IMR-90 (cell line): ENCODE measurements around the gene FYCO1. TPM values are rescaled to one million over a fixed set of nuclear protein-coding genes. Genes with fewer than 3 reads are reported as not detected.

Experiments
- ATAC-seq: fragments of 200-7000 bp; cut with Tn5 transposase; 2 replicates; pipeline ENCODE4 v1.9.1; 2020; ENCODE audit warnings: low read depth, mild to moderate bottlenecking, moderate library complexity
- BruUV-seq: library from RNA; stranded (reverse); fragments of 400-500 nt; replicated peaks from 2 replicates; lab custom pipeline; 2021; lab: Mats Ljungman, UMichigan
- CTCF ChIA-PET: fragments of 300-600 bp; formaldehyde crosslinking; extraction: SDS; loops from one replicate; lab custom pipeline; 2021; ENCODE audit warnings: antibody characterized with exemption; lab: Yijun Ruan, JAX
- POLR2A ChIA-PET: fragments of 300-600 bp; sonication (Branson Sonifier 250); formaldehyde crosslinking; loops from one replicate; lab custom pipeline; 2022; ENCODE audit warnings: antibody characterized with exemption; ENCODE audit not compliant: unreplicated experiment; lab: Charles Lee
- DNase-seq: peaks from one replicate; pipeline ENCODE4 v3.0.0; 2013
- H2AFZ ChIP-seq: replicated peaks from 2 replicates; pipeline ENCODE3; 2013; ENCODE audit warnings: low read length, mild to moderate bottlenecking; ENCODE audit not compliant: poor library complexity
- H2AK5ac ChIP-seq: 2 replicates; pipeline ENCODE4 v1.6.1; 2013; ENCODE audit warnings: low read depth, low read length, inconsistent platforms
- H2AK9ac ChIP-seq: replicated peaks from 2 replicates; pipeline ENCODE3; 2013; ENCODE audit warnings: mild to moderate bottlenecking, low read depth, low read length, moderate library complexity; ENCODE audit not compliant: poor library complexity
- H2BK120ac ChIP-seq: 2 replicates; pipeline ENCODE4 v1.6.1; 2013; ENCODE audit warnings: low read depth, low read length, inconsistent platforms
- H2BK15ac ChIP-seq: 3 replicates; pipeline ENCODE4 v1.6.1; 2013; ENCODE audit warnings: low read depth, low read length, inconsistent platforms
- H2BK20ac ChIP-seq: 2 replicates; pipeline ENCODE4 v1.6.1; 2013; ENCODE audit warnings: low read depth, mild to moderate bottlenecking, inconsistent platforms, low read length, moderate library complexity
- H2BK5ac ChIP-seq: 2 replicates; pipeline ENCODE4 v1.6.1; 2013; ENCODE audit warnings: mild to moderate bottlenecking, low read depth, low read length, inconsistent platforms; ENCODE audit not compliant: poor library complexity, severe bottlenecking
- H3K14ac ChIP-seq: replicated peaks from 2 replicates; pipeline ENCODE4 v1.6.1; 2013; ENCODE audit warnings: low read depth, low read length, inconsistent platforms
- H3K18ac ChIP-seq: 2 replicates; pipeline ENCODE4 v1.6.1; 2013; ENCODE audit warnings: low read depth, low read length, control low read depth
- H3K23ac ChIP-seq: 2 replicates; pipeline ENCODE4 v1.6.1; 2013; ENCODE audit warnings: low read depth, low read length, inconsistent platforms
- H3K27ac ChIP-seq: 2 replicates; pipeline ENCODE4 v1.5.1; 2013; ENCODE audit warnings: mild to moderate bottlenecking, control low read depth, low read length; ENCODE audit not compliant: insufficient read depth
- H3K27me3 ChIP-seq: 2 replicates; pipeline ENCODE4 v1.6.1; 2013; ENCODE audit warnings: low read length; ENCODE audit not compliant: control insufficient read depth, insufficient read depth
- H3K36me3 ChIP-seq: 2 replicates; pipeline ENCODE4 v1.6.1; 2013; ENCODE audit warnings: low read length, mixed read lengths; ENCODE audit not compliant: control insufficient read depth, insufficient read depth
- H3K4ac ChIP-seq: 2 replicates; pipeline ENCODE4 v1.6.1; 2013; ENCODE audit warnings: low read depth, low read length, inconsistent platforms
- H3K4me1 ChIP-seq: 2 replicates; pipeline ENCODE4 v1.6.1; 2013; ENCODE audit warnings: low read length, mixed read lengths; ENCODE audit not compliant: control insufficient read depth, insufficient read depth
- H3K4me2 ChIP-seq: 2 replicates; pipeline ENCODE4 v1.6.1; 2013; ENCODE audit warnings: low read depth, mild to moderate bottlenecking, control low read depth, low read length, moderate library complexity
- H3K4me3 ChIP-seq: 2 replicates; pipeline ENCODE4 v1.5.1; 2013; ENCODE audit warnings: low read depth, mild to moderate bottlenecking, control low read depth, low read length, moderate library complexity; ENCODE audit not compliant: insufficient read depth
- H3K56ac ChIP-seq: 2 replicates; pipeline ENCODE4 v1.6.1; 2013; ENCODE audit warnings: low read length, inconsistent platforms; ENCODE audit not compliant: insufficient read depth; ENCODE audit errors: extremely low read depth
- H3K79me1 ChIP-seq, 2 experiments: 2 replicates each; pipeline ENCODE4 v1.6.1; 2013; ENCODE audit warnings: low read length in 2 of 2, inconsistent platforms in 1 of 2, low read depth in 1 of 2
- H3K9ac ChIP-seq: 2 replicates; pipeline ENCODE4 v1.6.1; 2013; ENCODE audit warnings: low read depth, low read length, control low read depth
- H3K9me1 ChIP-seq: 2 replicates; pipeline ENCODE4 v1.6.1; 2013; ENCODE audit warnings: low read length, inconsistent platforms; ENCODE audit not compliant: insufficient read depth
- H3K9me3 ChIP-seq: 2 replicates; pipeline ENCODE4 v1.6.1; 2013; ENCODE audit warnings: low read length; ENCODE audit not compliant: control insufficient read depth, insufficient read depth
- H4K20me1 ChIP-seq: 2 replicates; pipeline ENCODE4 v1.6.1; 2013; ENCODE audit warnings: low read length, inconsistent platforms; ENCODE audit not compliant: insufficient read depth
- H4K5ac ChIP-seq: 2 replicates; pipeline ENCODE4 v1.6.1; 2013; ENCODE audit warnings: mild to moderate bottlenecking, low read depth, low read length, control low read depth
- H4K8ac ChIP-seq, 2 experiments: 2 replicates each; pipeline ENCODE4 v1.6.1; 2013; ENCODE audit warnings: low read depth in 2 of 2, low read length in 2 of 2, control low read depth in 1 of 2, inconsistent platforms in 1 of 2
- H4K91ac ChIP-seq: 2 replicates; pipeline ENCODE4 v1.6.1; 2013; ENCODE audit warnings: low read depth, low read length, inconsistent platforms; ENCODE audit not compliant: insufficient read depth
- BHLHE40 ChIP-seq: fragments of 150-350 bp; IDR thresholded peaks from 2 replicates; pipeline ENCODE4 v1.6.1; 2016; ENCODE audit warnings: mild to moderate bottlenecking, low read depth, low read length
- CEBPB ChIP-seq: IDR thresholded peaks from 2 replicates; pipeline ENCODE4 v1.6.1; 2012; ENCODE audit warnings: low read depth, low read length, improper control_type of control experiment
- CHD1 ChIP-seq: IDR thresholded peaks from 2 replicates; pipeline ENCODE4 v1.6.1; 2012; ENCODE audit warnings: low read depth, low read length, improper control_type of control experiment
- CTCF ChIP-seq: conservative IDR thresholded peaks from 2 replicates; pipeline ENCODE4 v1.5.1; 2012; ENCODE audit warnings: mild to moderate bottlenecking, low read depth, low read length, improper control_type of control experiment
- ELK1 ChIP-seq: fragments of 150-350 bp; IDR thresholded peaks from 2 replicates; pipeline ENCODE4 v1.6.1; 2016; ENCODE audit warnings: low read depth, mild to moderate bottlenecking, low read length, moderate library complexity, borderline replicate concordance
- FOS ChIP-seq: fragments of 150-350 bp; IDR thresholded peaks from 2 replicates; pipeline ENCODE4 v1.6.1; 2016; ENCODE audit warnings: low read depth, low read length
- MAFK ChIP-seq: IDR thresholded peaks from 2 replicates; pipeline ENCODE4 v1.6.1; 2012; ENCODE audit warnings: low read depth, low read length, improper control_type of control experiment
- MXI1 ChIP-seq: IDR thresholded peaks from 2 replicates; pipeline ENCODE4 v1.6.1; 2012; ENCODE audit warnings: low read depth, mild to moderate bottlenecking, low read length, moderate library complexity, borderline replicate concordance
- NFE2L2 ChIP-seq: fragments of 150-350 bp; IDR thresholded peaks from 2 replicates; pipeline ENCODE4 v1.6.1; 2016; ENCODE audit warnings: low read depth, mild to moderate bottlenecking, low read length
- POLR2A ChIP-seq: IDR thresholded peaks from 2 replicates; pipeline ENCODE4 v1.6.1; 2012; ENCODE audit warnings: mild to moderate bottlenecking, low read depth, low read length
- RAD21 ChIP-seq: IDR thresholded peaks from 2 replicates; pipeline ENCODE4 v1.6.1; 2012; ENCODE audit warnings: low read length, improper control_type of control experiment
- RCOR1 ChIP-seq: IDR thresholded peaks from 2 replicates; pipeline ENCODE4 v1.6.1; 2012; ENCODE audit warnings: mild to moderate bottlenecking, low read length, improper control_type of control experiment; ENCODE audit not compliant: insufficient replicate concordance
- RFX5 ChIP-seq: IDR thresholded peaks from 2 replicates; pipeline ENCODE4 v1.8.0; 2012; ENCODE audit warnings: low read depth, mild to moderate bottlenecking, low read length, moderate library complexity
- SMC3 ChIP-seq: fragments of 150-350 bp; IDR thresholded peaks from 2 replicates; pipeline ENCODE4 v1.6.1; 2016; ENCODE audit warnings: low read depth, mild to moderate bottlenecking, antibody characterized with exemption, low read length, moderate library complexity
- USF2 ChIP-seq: fragments of 150-350 bp; IDR thresholded peaks from 2 replicates; pipeline ENCODE4 v1.6.1; 2017; ENCODE audit warnings: mild to moderate bottlenecking, antibody characterized with exemption, low read length, low read depth
- WGBS, 2 experiments: methylation state at CpG; one replicate each; pipeline versions ENCODE4 v1.1.5 to v1.1.7; 2013; ENCODE audit warnings: missing lambda C conversion rate in 2 of 2; ENCODE audit not compliant: insufficient read length in 1 of 2; ENCODE audit errors: extremely low coverage in 2 of 2; 5-methylcytosine and 5-hydroxymethylcytosine counted together
- dilution Hi-C: fragments of 300-500 bp; cut with HindIII; formaldehyde crosslinking; loops from one replicate; pipeline ENCODE4 v1.14.3; 2018; ENCODE audit warnings: low sequenced_read_pairs; ENCODE audit not compliant: unreplicated experiment
- in situ Hi-C: fragments of 300-500 bp; cut with MboI; formaldehyde crosslinking; loops from 3 replicates; pipeline ENCODE4 v1.14.3; 2019; ENCODE audit warnings: low sequenced_read_pairs, inconsistent platforms, mixed read lengths
- intact Hi-C: fragments of 100-400 bp; cut with micrococcal nuclease; formaldehyde crosslinking; loops from 2 replicates; pipeline ENCODE4 v1.10.0; 2022
- polyA plus RNA-seq, 3 experiments: library from polyadenylated mRNA; depleted of rRNA; stranded (reverse); fragments of >200 nt; gene quantifications; 2 replicates each; pipeline ENCODE4 v1.2.3, GENCODE V29; 2012; ENCODE audit warnings: low replicate concordance in 1 of 3
- total RNA-seq: library from RNA; depleted of rRNA; stranded (reverse); fragments of >200 nt; gene quantifications from 2 replicates; pipeline ENCODE4 v1.2.3, GENCODE V29; 2012

The FYCO1 gene
- total and polyA plus RNA-seq, 2 of the 4 experiments (the other 2 are of a cell fraction): 13.7 to 20.1 TPM

- WGBS, 2 experiments: 37% methylated on average over 2 of the region's 6 CpGs; no CpG with 5 or more reads in 1 of the 2 experiments
- Histone ChIP-seq H3K14ac (no peak overlapping the region), H2BK15ac (no peak overlapping the region), H3K27me3 (peaks cover 46% of the 10 kb centered on the region), H2BK120ac (no peak overlapping the region), H3K56ac (no peak overlapping the region), H3K4me1 (no peaks in the 10 kb centered on the region), H4K20me1 (no peaks in the 10 kb centered on the region), H3K9ac (no peak overlapping the region), H3K79me1 (no peaks in the 10 kb centered on the region), H2AK5ac (no peak overlapping the region), H2BK20ac (no peak overlapping the region), H3K36me3 (no peaks in the 10 kb centered on the region), H2BK5ac (no peak overlapping the region), H3K4ac (no peak overlapping the region), H3K23ac (no peak overlapping the region), H3K18ac (no peak overlapping the region), H3K9me3 (no peaks in the 10 kb centered on the region), H4K5ac (no peak overlapping the region), H3K4me3 (no peak overlapping the region), H4K91ac (no peak overlapping the region), H3K27ac (no peak overlapping the region), H4K8ac (no peak overlapping the region), H3K9me1 (0 out of 2 replicates have a peak, but pooled peaks cover 2% of the 10 kb centered on the region), H2AFZ (no peak overlapping the region), H2AK9ac (no peak overlapping the region), H3K4me2 (no peak overlapping the region)
- ATAC-seq: no peak
- dilution Hi-C loops: no loop called here
- DNase-seq: no peak
- ChIA-PET POLR2A (no interaction called here), CTCF (no interaction called here)
- in situ Hi-C loops: no loop called here
- BruUV-seq: no TSS peak
- TF ChIP-seq MXI1 (no peak), CTCF (no peak), RAD21 (no peak), CHD1 (no peak), MAFK (no peak), FOS (no peak), ELK1 (no peak), BHLHE40 (no peak), POLR2A (no peak), NFE2L2 (no peak), SMC3 (no peak), RFX5 (no peak), USF2 (no peak), RCOR1 (no peak), CEBPB (no peak)
- intact Hi-C loops: no loop called here
Observed at GRCh38 chr3:45871780-45872179, 123.8 kb downstream of the FYCO1 start.
